DMS153 treated with DMSO at 0.1 percent for 48 hours (cell line): ENCODE data around the gene POLRMT.

ENCODE experiments used
- DNase-seq: peaks from one replicate; lab custom pipeline; 2025; ENCODE audit not compliant: unreplicated experiment; lab: John Stamatoyannopoulos, UW

The POLRMT gene

DNA sequence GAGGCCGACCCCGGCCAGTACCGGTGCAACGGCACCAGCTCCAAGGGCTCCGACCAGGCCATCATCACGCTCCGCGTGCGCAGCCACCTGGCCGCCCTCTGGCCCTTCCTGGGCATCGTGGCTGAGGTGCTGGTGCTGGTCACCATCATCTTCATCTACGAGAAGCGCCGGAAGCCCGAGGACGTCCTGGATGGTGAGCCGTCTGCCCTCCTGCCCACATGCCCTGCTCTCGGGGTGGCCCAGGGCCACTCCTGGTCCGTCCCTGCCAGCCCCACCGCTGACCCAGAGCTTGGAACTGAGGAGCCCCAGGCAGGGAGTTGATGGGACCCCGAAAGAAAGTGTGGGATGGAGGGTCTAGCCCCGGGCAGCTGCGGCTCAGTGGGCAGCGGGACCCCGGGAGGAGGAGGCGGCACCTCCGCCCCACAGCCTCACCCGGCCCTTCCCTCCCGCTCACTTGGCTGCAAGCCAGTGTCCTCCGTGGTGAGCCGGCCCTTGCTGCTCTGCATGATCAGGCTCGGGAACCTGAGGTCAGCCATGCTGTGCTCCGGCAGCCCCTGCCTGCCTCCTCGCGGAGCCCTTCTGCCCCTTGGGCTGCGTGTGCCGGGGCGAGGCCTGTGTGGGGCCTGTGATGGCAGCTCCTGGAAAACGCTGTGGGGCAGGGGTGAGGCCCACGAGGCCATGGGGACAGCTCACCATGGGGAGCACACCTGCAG is 51.8 kb downstream of the POLRMT start:
- no peak for DNase-seq

DNA sequence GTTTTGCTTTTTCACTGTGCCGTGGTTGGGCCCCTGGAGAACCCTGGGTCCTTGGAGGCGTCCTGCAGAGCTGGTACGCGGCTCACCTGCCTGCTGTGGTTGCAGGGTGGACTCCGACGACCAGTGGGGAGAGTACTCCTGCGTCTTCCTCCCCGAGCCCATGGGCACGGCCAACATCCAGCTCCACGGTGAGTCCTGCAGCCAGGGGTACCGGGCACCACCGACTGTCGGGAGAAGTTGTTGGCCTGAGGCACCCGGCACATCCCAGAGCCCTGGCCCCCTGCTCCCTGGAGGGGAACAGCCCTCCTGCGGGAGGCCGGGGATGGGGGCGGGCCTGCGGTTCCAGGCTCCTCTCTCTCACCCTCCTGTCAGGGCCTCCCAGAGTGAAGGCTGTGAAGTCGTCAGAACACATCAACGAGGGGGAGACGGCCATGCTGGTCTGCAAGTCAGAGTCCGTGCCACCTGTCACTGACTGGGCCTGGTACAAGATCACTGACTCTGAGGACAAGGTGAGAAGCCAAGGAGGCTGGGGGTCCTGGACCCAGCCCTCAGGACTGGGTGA is 53.0 kb downstream of the POLRMT start:
- DNase-seq, result no peak

DNA sequence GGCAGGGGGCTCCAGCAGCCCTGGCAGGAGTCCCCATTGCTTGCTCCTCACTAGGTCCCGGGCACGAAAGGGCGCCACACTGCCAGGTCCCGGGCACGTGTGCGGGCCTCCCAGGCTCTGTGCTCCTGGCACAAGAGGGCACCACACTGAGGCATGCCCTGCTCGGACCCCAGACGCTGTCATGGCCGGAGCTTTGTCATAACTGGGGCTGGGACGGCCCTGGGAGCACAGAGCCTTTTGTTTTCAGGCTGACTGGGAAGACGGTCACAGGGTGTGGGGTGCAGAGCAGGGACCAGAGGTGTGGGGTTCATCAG is 53.5 kb downstream of the POLRMT start:
- DNase-seq, result no peak

DNA sequence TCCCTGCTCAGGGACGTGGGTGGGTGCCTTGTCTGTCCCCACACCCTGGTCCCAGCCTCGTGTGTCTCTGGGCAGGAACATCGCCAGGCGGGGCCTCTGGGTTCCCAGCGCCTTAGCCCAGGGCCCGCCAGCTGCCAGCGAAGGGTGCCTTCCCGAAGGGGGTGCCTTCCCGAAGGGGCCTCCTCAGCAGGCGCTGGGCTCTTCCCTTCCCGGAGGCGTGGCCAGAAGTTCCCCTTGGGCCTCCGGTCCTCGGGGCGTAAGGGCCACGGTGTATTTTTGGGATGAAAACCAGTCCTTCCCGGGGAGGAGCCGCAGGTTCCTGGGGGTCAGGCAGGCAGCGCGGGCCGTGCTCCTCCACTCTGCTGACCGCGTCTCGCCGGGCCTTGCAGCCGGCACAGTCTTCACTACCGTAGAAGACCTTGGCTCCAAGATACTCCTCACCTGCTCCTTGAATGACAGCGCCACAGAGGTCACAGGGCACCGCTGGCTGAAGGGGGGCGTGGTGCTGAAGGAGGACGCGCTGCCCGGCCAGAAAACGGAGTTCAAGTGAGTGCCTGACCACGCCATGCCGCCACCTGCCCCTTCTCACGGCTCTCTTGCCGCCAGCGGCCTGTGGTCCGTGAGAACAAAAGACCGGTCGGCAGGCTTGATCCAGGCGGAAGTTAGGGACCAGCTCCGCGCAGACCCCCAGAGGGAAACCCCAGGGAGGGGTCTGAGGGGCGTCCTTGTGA is 54.1 kb downstream of the POLRMT start:
- no peak for DNase-seq

DNA sequence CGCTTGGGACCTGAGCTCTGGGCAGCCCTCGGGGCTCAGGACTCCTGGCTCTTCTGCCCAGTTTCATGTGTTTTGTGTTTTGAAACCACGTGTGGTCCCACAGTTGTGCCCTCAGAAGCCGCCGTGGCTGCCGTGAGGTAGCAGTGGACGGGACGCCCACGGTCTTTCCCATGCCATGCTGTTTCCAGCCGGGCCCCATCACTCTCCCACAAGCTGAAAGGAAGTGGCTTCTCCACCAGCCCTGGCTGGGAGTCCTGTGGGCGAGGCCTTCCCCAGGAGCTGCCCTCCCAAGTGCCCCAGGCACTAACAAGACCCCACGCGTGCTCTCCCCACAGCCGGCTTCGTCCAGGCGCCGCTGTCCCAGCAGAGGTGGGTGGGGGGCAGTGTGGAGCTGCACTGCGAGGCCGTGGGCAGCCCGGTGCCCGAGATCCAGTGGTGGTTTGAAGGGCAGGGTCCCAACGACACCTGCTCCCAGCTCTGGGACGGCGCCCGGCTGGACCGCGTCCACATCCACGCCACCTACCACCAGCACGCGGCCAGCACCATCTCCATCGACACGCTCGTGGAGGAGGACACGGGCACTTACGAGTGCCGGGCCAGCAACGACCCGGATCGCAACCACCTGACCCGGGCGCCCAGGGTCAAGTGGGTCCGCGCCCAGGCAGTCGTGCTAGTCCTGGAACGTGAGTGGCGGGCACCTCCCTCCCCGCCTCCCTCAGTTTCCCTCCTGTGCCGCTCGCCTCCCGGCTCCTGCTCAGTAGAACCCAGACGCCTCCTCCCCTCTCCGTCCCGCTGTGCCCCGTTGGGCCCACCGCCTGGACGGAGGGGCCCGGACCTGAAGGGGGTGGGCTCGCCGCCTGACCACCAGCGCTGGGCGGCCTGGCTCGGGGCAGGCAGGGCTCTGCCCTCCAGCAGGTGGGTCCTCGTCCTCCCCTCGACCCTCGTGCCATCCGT is 55.6 kb downstream of the POLRMT start:
- DNase-seq, result no peak

DNA sequence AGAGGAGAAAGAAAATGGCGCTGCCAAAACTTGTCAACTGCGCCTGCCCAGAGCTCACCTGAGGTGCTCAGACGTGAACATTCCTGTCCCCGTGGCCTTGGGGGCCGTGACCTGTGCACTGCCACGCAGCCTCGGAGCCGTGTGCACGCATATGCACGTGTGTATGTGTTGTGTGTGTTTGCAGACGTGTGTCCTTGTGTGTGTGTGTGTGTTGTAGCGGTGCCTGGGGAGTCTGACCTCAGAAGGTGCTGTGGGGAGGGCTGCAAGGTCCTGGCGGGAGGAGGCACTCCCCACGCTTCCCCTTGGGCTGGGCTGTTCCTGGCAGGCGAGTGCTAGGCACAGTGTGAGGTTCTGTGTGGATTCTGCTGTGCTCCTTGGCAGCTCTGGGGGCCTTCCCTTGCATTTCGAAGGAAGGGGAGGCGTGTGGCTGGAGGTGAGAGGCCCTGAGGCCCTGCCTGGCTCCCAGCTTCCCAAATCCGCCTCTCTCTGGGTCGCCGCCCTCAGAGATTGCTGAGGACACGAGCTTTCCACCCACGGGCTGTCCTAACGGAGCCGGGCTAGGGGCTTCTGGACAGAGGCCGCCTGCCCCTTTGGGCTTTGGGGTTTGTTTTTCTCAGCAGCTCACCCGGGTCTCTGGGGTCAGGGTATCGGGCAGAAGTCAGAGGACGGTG is 56.4 kb downstream of the POLRMT start:
- no peak for DNase-seq

DNA sequence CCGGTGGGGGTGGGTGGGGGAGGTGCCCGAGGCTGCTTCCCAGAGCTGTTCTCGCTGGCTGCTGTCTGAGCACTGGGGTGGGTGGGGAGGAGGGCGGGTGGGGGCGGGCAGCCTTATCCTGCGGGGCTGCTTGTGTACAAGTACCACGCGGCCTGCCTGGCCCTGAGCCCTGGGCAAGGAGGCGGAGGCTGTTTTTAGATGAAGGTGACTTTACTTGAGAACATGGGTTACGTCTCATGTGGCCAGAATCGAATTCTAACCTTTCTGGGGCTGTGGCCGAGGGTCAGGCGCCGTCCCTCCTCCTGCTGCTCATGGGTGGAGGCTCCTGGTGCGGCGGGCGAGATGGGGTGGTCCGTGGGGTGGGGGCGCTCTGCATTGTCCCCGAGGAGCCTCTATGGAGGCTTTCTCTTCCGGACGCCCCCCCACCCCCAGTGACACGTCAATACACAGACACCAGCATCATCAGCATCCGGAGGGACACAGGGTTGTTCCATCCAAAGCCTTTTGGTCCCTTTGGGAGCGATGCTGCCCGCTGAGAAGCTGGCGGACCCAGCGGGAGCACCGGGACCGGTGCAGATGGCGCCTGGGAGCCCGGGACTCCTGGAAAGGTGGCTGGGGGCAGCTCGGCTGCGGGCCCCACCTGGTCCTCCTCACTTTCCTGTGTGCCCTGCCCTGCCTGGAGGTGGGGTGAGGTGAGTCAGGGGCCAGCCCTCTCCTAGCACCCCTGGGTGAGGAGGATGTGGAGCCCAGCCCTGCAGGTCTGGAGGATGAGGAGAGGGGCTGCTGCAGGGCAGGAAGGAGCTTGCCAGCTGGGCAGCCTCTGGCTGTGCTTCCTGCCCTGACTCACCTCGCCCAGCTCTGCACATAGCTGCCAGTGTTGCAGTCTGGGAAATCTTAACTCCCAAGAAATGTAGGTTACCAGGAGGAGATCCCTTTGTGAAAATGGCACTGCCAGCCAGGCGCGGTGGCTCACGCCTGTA is 57.5 kb downstream of the POLRMT start:
- no peak for DNase-seq

DNA sequence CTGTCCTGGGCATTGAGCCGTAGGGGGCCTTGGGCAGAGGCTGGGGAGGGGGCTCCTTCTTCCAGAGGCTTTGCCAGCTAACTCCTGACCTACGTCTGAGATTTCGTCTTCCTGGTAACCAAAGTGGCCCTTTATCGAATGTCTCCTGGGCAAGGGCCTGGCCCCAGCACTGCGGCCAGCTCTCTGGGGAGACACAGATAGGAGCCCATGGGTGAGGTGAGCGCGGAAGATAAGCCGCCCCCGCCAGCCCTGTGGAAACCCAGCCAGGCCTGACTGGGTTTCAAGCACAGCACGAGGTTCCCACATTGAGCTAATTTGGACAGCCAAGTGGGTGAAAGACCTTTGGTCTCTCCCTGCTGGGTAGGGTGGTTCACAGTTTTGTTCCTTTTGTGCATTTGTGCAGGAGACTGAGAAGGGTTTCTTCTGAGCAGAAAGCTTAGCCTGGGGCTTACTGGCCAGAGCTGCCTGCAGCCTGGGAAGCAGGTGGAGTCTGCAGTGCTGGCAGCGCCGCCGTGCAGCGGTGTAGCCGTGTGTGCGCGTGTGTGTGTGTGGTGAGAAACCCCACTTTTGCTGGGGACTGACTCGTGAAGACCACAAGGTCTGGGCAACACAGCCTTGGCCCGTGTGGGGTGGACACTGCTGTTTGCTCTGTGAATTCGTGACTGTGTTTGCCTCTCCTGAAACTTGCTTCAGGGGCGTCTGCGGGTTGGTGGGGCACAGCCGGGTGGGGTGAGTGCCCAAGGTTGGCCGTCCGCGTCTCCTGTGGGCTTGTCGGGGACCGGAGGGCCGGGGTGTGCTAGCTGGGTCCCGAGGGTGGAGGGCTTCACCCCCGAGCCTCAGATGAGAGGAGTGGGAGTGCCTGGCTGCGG is 58.4 kb downstream of the POLRMT start:
- DNase-seq, result no peak

DNA sequence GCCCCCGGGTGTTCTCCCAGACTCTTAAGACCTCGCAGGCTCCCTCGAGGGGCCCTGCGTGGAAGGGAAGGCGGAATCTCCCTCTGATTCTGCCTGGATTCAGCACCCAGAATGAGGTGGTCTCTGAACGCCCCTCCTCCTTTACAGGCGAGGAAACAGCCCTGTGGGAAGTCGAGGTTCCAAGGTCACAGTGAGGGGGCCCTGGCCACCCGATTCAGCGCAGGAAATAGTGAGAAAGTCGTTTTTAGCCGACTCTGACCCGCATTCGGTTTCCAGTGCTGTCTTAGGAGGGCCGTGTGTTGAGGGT is 59.9 kb downstream of the POLRMT start:
- no peak for DNase-seq

DNA sequence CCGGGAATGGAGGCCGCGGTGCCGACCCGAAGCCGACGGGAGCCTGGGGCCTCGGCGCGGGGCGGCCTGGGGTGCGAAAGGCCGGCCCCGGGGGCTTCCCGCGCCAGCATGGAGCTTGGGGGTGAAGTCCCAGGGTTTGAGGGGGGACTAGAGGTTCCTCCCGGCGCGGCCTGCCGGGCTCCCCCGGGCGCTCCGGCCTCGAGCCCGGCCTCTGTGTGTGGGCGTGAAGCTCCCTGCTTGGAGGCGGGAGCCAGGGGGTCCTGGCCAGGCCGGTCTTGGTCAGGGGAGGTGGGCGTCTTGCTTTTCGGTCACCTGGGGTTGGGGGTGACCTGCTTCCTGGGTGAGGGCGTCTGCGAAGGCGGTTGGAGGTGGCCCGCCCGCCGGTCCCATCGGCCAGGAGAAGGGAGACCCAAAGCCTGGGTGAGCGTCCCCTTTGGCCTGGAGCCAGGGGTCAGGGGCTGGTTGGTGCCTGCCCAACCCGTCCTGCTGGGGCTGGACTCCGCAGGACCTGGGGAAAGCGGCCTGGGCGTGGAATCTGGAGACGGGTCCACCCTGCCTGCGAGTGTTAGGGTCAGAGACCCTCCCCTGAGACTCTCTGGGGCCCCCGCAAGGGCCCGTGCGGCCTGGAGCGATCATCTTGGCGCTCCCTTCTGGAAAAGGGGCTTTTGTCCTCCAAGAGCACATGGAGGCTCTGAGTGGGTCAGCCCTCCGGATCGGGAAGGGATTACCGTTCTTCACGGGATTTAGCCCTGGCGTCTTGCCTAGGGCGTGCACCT is 60.4 kb downstream of the POLRMT start:
- DNase-seq, result no peak

DNA sequence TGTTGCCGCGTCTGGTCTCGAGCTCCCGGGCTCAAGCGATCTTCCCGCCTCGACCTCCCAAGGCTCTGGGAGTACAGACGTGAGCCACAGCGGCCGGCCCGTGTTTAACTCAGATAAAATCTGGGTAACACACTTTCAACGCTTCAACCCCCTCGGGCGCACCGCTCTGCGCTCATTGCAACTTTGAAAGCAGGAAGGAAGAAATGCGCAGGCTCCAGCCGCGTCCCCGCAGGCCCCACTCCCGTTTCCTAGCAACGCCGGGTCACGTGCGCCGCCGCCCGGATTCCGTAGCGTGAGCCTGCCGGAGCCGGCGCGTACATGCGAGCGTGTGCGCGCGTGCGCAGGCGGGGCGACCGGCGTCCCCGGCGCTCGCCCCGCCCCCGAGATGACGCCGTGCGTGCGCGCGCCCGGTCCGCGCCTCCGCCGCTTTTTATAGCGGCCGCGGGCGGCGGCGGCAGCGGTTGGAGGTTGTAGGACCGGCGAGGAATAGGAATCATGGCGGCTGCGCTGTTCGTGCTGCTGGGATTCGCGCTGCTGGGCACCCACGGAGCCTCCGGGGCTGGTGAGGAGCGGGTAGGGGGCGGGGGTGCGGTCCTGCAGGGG is 61.1 kb downstream of the POLRMT start, which contains the start of gene BSG:
Gene BSG, plus strand, starts transcription at position 457 of the 603 bp plus-strand sequence. Its CDS starts 39 bp downstream, at position 496.
- DNase-seq, result peak; percentile 61

DNA sequence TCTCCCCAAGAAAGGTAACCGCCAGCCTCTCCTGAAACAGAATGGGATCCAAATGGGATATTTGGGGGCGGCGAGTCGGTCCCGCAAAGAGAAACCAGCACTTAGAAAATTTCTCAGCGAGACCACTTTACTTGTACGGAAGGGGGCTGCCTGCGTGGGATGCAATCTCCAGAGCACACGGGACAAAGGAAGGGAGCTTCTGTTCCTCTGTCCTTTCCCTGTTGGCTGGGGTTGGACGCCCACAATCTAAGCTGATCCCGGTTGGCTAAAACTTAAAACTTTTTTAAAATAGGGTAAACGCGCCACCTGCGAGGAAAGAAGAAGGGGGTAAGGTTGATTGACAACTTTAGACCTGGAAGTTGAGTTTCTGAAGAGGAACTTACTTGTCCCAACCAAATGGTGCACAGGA is 61.8 kb downstream of the POLRMT start:
- DNase-seq, result no peak

DNA sequence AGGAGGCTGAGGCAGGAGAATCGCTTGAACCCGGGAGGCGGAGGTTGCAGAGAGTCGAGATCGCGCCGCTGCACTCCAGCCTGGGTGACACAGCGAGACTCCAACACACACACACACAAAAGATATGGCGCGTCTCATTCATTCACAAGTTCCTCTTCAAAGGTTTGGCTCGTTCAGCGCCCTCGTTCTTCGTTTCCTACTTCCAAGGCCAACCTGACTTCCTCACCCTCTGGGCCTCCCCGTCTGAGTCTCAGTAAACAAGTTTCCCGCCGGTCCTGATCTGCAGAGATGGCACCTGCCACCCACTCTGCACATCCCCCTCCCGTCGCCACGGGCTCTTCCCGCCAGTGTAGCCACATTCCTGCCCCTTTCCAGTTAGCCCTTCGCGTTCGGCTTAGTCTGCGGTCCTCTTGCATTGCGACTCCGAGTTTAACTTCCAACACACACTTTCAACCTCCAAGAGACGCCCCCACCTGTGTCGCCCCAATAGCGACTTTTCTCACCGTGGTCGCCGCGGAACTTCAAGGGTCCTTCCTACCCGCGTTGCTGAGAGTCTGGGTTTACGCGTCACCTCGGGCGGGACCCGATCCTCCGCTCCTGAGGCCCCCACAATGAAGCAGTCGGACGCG is 62.3 kb downstream of the POLRMT start:
- no peak for DNase-seq

DNA sequence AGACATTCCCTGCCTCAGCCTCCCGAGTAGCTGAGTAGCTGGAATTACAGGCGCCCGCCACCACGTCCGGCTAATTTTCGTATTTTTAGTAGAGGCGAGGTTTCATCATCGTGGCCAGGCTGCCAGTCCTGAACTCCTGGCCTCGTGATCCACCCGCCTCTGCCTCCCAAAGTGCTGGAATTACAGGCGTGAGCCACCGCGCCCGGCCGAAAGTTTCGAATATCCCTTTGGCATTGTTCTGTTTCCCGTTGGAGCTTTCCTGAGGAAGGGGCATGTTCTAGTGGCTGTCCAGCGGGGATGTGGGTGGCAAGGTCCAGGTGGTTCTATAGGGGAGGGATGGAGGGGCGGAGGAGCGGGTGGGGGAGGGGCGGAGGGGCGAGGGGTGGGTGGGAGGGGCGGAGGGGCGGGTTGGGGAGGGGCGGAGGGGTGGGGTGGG is 63.1 kb downstream of the POLRMT start:
- DNase-seq, result no peak

DNA sequence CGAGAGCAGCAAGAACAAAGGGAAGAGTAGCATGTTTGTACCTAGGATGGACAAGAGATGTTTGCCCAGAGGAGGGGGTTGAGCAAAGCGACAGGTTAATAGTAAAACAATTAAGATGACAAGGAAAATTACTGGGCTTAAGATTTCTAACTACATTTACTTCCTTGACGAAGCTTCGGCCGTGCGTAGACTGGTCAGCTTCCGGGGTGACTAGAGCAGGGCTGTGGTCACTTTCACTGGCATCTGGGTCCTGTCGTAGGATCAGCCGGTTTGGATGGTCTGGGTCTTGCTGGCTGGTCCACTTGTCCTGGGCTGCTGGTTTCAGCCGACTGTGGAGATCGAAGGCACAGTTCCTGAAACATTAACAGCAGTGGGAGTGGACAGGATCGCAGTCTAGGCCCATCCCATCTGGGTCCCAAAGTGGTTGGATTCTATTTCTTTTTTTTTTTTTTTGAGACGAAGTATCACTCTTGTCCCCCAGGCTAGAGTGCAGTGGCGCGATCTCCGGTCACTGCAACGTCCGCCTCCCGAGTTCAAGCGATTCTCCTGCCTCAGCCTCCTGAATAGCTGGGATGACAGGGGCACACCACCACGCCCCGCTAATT is 65.9 kb downstream of the POLRMT start:
- DNase-seq, result no peak
